Esophagus muscularis mucosa (tissue), 4 donors: ENCODE data around the gene SLC25A20.

ENCODE experiments used
- EP300 ChIP-seq: sonication (generic); formaldehyde crosslinking; IDR thresholded peaks from one replicate; pipeline ENCODE4 v1.6.1; 2017; ENCODE audit warnings: antibody characterized with exemption
- POLR2A ChIP-seq: fragments of 450-650 bp; IDR thresholded peaks from one replicate; pipeline ENCODE4 v1.6.1; 2017; ENCODE audit warnings: antibody characterized with exemption, moderate library complexity, mild to moderate bottlenecking, low read depth
- POLR2AphosphoS5 ChIP-seq, 2 donors: sonication (generic); formaldehyde crosslinking; IDR thresholded peaks; one replicate each; pipeline ENCODE4 v1.6.1; 2017; ENCODE audit warnings: antibody characterized with exemption in 2 of 2
- TF ChIP-seq, protein P1 (sequence below), 3 experiments: fragments of 200-600 bp in 2 of 3; fragments of 450-650 bp in 1 of 3; sonication (generic) in 2 of 3; IDR thresholded peaks; one replicate each; pipeline ENCODE4 v1.5.1; 2017 to 2019; ENCODE audit warnings: antibody characterized with exemption in 3 of 3, mild to moderate bottlenecking in 2 of 3, moderate library complexity in 1 of 3

DNA sequence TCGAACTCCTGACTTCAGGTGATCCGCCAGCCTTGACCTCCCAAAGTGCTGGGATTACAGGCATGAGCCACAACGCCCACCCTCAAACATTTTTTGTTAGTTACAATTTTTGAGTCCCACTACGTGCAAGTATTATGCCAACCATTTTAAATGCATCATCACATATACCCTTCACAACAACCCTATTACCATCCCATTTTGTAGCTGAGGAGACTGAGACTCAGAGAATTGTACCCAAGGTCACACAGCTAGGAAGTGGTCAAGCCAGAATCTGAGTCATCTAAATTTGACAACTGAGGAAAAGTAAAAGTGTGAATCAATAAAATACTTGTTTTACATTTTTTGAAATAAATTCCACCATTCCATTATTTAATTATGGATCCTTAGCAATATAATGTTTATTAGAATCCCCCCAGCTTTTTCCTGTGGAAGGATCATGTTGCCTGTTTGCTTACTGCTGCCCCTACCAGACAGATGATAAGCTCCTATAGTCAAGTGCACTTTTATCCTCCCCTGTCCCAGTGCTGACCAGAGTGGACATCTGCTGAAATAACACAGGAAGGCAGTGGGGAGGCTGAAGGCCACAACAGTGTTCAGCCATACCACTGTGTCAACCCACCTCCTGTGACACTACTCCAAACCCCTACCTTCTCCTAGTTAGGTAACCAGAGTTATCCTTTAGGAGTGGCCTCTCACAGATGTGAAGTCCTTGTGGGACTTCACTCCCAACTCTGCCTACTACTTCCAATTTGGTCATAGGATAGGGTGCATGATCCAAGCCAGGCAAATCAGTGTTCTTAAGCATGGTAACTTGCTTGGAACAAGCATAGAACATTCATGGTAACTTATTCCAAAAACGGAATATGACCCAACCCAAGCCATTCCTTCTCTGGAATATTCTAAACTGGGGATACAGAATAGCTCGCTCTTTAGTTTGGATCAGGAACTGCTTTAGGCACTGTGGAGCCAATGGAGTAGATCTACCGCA lies 79.2 kb downstream of the SLC25A20 start:
- TF ChIP-seq, protein P1, sequence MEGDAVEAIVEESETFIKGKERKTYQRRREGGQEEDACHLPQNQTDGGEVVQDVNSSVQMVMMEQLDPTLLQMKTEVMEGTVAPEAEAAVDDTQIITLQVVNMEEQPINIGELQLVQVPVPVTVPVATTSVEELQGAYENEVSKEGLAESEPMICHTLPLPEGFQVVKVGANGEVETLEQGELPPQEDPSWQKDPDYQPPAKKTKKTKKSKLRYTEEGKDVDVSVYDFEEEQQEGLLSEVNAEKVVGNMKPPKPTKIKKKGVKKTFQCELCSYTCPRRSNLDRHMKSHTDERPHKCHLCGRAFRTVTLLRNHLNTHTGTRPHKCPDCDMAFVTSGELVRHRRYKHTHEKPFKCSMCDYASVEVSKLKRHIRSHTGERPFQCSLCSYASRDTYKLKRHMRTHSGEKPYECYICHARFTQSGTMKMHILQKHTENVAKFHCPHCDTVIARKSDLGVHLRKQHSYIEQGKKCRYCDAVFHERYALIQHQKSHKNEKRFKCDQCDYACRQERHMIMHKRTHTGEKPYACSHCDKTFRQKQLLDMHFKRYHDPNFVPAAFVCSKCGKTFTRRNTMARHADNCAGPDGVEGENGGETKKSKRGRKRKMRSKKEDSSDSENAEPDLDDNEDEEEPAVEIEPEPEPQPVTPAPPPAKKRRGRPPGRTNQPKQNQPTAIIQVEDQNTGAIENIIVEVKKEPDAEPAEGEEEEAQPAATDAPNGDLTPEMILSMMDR (IDR thresholded peaks at IDR 0.05): no peak
- TF ChIP-seq POLR2A (no peak), POLR2AphosphoS5 (IDR thresholded peaks at IDR 0.05) (no peak), EP300 (no peak)
